GM19397 (cell line): ENCODE results near the gene ADAR.

Source experiments
- ATAC-seq: cut with Tn5 transposase; IDR thresholded peaks from one replicate; pipeline ENCODE4 v1.9.1; 2021; ENCODE audit warnings: mild to moderate bottlenecking, moderate library complexity; ENCODE audit not compliant: unreplicated experiment

Gene ADAR

DNA sequence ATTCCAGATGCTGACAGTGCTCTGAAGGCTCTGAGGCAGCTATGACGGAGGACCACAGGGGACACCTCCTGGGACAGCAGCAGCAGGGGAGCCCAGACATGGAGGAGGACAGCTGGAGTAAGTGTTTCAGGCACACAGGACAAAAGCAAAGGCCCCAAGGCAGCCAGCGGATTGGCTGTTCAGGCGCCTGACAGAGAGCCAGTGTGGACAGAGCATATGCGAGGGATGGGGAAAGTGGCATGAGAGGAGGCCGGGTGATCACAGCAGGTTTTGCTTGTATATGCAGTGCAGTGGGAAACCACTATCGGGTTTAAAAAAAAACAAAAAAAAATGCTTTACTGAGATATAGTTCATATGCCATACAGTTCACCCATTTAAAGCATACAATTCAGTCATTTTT lies 21.3 kb downstream of the ADAR start:
- ATAC-seq = no peak

DNA sequence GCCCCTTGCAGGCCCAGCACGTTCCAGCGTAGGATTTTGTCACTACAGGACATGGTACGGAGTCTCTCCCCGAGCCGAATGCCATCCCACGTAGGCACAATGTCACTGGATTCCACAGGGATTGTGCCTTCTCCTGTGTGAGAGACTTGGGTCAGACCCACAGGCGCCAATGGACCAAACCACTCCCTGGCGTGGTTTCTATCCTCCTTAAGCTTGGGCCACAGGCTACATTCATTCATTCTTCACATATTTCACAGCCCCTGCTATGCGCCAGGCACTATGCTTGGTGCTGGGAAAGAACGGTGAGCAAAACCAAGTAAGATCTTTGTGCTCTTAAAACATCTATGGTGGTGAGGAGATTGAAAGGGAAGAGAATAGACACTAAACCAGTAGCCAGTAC lies 21.8 kb downstream of the ADAR start:
- no peak for ATAC-seq

DNA sequence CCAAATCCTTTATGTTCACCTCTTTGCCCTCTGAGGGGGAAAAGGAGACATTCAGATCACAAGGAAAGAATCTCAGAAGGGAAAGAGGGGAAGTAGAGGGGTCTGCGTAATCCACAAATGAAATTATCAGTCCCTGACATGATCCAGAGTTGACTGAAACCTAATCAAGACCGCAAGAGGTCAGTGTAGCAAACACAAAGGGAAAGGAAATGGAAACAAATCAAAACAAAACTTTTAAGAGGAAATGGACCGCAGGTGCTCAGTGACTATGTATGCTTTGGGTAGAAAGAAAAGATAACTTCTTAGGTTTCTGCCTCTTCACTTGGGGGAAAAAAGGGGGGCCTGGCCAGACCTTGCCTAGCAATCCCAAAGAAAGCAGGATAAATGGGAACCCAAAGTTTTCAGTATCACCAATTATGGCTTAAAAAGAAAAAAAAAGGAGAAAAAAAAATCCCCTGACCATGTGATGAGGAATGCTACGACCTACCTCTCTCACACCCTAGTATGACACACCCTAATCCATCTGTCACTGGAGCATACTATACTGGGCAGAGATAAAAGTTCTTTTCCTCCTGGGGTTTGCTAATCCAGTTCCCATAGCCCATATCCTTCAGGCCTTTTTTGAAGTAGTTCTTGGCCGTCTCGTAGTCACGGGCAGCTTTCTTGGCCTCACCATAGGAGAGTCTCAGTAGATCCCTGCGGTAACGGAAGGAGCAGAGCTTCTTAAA lies 23.6 kb downstream of the ADAR start:
- no peak for ATAC-seq

DNA sequence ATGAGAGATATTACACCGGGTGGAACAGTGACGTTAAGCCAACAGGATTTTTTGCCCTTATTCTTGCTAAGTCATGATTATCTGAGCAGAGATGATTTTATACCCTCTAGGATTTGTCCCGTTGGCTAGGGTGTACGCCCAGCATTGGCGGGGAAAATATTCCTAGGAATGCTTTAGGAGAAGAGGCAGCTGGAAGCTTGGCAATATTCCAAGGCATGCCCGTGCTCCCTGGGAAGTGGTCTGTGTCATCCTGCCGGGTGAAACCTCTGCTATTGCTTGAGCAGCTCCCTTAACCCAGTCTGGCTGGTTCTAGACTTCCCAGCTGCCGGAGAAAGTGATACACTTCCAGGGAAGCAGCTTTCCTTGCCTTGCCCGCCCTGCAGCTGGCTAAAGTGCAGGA lies 24.2 kb downstream of the ADAR start:
- ATAC-seq = no peak

DNA sequence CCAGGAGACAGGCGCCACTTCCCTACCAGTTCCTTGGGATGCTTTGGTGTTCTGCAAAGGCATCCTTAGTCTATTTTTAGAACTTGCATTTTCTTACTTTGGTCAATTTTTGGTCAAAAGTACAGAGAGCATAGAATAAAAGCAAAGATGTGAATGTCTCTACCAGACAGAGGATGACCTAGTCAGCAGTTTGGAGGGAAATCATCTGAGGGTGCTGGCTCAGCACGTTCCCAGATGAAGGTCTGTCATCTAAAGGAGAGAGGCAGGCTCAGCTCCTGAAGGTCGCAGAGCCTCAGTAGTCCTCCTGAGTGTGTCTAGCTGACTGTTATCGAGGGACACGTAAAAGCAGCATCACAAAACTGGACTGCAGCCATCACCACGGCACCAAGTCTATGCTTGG lies 25.1 kb downstream of the ADAR start:
- no peak for ATAC-seq

DNA sequence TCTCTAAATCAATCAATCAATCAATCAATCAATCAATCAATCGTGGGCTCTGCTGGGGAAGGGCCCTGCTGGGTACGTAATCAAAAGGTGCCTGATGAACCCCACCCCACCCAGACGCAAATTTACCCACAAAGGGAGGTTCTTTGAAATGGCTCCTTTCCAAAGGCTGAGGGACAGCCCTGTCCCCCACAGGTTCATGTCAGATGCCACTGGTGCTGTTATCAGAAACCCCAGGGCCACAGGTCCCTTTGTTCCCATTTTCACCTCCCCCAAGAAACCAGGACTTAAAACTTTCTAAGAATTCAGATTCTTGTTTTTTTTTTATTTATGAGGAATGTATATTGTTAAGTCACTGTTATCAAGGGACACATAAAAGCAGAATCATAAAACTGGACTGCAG lies 26.2 kb downstream of the ADAR start:
- ATAC-seq = no peak

DNA sequence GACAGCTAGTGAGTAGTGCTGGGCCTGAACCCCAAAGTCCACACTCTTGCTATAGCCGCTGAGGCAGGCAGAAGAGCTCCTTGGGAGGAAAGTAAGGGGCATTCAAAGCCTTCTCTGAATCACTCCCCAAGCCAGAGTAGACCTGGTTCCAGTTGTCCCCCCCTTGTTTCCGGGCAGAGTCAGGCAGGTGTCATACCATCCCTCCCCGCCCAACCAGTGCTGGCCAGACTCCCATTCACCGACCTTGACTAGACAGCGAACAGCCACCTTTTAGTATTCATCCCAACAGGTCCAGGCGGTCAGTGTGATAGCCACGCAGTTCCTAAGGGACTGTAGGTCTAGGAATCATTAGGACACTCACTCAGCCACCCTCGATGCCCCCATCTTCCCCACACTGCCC lies 28.6 kb downstream of the ADAR start:
- ATAC-seq = no peak

DNA sequence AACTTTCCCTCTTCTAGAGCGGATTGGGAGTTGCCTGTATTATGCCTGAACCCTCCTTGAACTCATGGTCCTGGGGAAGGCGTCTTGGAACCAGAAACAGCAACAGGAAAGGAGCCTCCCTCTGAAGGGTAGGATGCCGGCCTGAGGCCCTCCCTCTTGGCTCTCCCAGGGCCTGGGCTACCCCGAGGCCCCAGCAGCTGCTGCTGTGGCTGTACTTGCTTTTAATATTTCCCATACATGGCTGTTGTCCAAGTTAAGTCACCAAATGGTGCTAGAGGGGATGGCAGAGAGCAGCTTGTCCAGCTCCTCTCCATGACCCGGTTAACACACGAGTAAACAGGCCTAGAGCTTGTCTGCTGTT lies 29.9 kb downstream of the ADAR start:
- no peak for ATAC-seq

DNA sequence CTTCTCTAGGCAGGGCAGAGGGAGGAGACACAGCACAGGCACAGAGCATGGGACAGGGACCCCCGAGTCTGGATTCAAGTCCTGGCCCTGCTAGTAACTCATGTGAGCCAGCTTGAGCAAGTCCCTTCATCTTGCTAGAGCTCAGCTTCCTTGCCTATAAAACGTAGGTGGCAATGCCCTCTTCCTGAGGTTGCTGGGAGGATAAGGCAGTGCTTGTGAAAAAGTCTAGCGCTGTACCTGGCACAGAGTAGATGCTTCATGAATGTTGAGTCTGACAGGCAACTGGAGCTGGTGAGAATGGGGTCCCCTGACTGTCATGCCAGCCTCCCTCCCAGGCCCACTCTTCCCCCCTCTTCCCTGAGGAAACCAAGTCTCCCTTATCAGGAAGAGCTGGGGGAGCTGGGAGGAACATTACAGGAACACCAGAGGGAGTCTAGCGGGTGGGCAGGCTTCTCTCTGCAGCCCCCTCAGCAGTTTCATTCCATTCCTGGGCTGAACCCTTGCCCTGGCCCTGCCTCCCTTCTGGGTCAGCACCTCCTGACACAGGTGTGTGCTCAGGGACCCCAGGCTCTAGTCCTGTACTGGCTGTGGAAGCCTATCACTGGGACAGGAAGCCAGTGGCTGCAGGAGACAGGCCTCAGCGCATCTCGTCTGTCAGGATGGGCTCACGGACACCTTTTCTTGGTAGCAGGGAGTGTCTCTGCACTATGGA lies 30.5 kb downstream of the ADAR start:
- no peak for ATAC-seq

DNA sequence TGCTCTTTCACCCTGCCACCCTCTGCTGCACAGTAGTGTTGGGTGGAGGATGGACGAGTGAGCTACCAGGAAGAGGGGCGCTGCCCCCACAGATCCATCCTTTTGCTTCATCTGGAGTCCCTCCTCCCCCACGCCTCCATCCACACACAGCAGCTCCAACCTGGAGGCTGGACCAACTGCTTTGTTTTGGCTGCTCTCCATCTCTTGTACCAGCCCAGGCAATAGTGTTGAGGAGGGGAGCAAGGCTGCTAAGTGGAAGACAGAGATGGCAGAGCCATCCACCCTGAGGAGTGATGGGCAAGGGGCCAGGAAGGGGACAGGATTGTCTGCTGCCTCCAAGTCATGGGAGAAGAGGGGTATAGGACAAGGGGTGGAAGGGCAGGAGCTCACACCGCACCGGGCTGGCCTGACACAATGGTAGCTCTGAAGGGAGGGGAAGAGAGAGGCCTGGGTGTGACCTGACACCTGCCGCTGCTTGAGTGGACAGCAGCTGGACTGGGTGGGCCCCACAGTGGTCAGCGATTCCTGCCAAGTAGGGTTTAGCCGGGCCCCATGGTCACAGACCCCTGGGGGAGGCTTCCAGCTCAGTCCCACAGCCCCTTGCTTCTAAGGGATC lies 31.9 kb downstream of the ADAR start:
- no peak for ATAC-seq

DNA sequence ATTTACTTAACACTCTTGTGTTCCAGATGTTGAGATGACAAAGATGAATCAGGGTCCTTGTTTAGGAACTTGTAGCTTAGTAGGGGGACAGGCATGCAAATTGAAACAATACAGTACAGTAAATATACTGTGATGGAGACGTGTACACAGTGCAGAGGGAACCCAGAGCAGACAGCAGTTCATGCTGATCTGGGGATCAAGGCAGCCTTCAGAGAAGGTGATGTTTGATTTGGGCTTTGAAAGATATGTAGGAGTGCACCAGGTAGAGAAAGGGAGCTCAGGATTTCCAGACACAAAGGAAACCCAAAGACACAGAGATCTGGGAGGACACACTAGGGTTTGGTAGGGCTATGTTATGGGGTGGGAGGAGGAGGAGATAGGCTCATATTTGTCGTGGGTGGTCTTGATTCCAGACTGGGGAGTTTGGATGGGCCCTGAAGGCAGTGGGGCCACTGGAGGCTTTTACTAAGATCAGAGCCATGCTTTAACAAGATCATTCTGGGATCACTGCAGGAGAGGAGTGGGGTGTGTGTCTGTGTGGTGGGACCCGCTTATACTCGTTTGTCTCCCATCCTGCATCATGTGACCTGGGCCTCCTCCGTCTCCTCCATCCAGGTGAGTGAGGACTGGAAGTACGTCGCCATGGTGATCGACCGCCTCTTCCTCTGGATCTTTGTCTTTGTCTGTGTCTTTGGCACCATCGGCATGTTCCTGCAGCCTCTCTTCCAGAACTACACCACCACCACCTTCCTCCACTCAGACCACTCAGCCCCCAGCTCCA lies 32.6 kb downstream of the ADAR start:
- ATAC-seq = no peak

DNA sequence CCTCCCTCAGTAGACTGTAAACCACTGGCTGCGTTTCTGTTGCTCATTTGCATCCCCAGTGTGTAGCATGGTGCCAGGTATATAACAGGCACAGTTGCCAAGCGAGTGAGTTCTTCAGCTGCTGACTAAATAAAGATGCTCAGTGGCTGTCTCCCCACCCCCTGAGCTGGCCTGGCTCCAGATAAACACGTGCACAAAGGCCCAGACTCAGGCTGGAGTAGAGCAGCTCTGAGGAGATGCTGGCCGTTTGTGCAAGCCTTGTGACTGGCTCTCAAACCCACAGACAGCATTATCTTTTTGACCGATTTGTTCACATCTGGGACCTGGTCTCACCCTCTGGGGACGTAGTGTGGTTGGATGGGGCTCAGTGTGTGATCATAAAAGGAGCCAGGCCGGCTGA lies 33.3 kb downstream of the ADAR start:
- ATAC-seq = no peak

DNA sequence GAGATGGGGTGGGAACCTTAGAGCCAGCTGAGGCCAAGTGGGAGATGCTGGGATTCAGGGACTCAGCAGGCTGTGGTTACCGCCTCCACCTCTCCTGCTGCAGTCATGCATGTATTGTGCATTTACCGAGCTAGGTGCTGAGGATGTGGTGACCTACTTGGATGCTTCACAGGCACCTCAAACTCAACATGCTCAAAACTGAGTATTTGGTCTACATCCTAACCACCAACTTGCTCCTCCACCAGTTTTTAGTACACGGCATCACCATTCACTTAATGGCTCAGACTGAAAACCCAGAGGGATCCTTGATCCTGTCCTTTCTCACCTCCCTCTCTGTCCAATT lies 34.8 kb downstream of the ADAR start:
- no peak for ATAC-seq

DNA sequence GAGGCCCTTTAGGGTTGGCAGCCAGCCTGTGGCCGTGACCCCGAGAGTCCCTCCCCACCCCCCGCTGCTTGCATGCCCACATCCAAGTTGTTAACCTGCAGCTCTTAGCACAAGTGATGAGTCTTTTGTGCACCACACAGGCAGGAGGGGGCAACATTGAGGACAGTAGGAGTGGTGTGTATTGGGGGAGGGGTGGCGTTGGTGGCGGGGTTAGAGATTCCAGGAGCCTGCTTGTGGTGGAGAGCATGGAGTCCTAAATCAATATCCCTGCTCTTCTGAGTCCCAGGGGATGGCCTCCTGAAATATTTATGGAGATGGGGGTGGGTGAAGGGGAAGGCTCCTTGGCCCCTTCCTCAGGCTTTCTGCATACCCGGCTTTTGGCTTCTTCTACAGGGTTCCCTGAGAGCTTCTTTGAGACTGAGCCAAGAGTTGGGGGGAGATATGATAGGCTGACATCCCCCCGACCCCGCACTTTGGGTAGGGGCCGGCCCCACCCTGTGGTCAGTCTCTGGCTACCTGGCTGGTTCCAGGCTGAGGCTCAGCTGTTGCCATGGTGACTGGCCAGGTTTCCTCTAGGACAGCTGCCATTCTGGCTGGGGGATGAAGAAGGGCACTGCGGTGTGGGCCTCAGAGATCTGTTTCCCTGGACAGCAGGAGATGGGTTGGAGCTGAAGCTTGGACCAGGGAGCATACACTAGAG lies 35.4 kb downstream of the ADAR start:
- ATAC-seq = no peak

DNA sequence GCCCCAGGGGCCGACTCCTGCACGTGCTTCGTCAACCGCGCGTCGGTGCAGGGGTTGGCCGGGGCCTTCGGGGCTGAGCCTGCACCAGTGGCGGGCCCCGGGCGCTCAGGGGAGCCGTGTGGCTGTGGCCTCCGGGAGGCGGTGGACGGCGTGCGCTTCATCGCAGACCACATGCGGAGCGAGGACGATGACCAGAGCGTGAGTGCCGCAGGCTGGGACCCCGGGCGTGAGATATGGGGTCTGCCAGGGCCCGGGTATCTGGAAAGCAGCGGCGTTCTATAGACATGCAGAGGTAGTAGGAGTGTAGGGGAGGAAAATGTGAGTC lies 36.1 kb downstream of the ADAR start:
- ATAC-seq = no peak

DNA sequence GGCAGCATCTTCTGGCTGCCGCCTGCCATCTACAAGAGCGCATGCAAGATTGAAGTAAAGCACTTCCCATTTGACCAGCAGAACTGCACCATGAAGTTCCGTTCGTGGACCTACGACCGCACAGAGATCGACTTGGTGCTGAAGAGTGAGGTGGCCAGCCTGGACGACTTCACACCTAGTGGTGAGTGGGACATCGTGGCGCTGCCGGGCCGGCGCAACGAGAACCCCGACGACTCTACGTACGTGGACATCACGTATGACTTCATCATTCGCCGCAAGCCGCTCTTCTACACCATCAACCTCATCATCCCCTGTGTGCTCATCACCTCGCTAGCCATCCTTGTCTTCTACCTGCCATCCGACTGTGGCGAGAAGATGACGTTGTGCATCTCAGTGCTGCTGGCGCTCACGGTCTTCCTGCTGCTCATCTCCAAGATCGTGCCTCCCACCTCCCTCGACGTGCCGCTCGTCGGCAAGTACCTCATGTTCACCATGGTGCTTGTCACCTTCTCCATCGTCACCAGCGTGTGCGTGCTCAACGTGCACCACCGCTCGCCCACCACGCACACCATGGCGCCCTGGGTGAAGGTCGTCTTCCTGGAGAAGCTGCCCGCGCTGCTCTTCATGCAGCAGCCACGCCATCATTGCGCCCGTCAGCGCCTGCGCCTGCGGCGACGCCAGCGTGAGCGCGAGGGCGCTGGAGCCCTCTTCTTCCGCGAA lies 36.6 kb downstream of the ADAR start:
- ATAC-seq = no peak

DNA sequence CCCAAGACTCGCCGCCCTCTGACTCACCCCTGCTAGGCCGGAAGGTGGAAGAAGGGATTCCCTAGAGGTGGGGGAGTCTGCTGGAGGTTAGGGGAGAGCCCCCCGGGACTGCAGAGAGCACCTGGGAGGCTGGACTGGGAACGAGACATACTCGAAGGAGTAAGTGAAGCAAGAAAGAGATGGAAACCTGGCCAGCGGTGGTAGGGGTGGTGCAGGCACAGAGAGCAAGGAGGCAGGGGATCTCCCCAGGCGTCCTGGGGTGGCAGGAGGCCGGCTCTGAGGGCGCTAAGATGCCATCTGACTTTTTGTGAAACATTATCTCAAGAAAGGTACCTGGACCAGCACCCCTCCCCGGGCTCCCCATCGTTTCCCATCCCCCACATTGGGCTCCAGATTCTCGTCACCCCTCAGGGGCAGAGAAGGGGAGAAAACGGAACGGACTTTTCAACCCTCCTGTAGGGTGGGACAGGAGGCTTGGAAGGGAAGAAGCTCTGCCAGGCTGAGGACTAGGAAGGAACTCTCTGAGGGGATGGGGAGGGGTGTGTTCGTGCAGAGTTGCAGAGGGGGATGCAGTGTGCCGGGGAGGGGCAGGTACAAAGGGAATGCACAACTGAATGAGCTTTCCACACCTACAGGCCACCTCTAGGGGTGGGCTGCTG lies 39.7 kb downstream of the ADAR start:
- no peak for ATAC-seq

DNA sequence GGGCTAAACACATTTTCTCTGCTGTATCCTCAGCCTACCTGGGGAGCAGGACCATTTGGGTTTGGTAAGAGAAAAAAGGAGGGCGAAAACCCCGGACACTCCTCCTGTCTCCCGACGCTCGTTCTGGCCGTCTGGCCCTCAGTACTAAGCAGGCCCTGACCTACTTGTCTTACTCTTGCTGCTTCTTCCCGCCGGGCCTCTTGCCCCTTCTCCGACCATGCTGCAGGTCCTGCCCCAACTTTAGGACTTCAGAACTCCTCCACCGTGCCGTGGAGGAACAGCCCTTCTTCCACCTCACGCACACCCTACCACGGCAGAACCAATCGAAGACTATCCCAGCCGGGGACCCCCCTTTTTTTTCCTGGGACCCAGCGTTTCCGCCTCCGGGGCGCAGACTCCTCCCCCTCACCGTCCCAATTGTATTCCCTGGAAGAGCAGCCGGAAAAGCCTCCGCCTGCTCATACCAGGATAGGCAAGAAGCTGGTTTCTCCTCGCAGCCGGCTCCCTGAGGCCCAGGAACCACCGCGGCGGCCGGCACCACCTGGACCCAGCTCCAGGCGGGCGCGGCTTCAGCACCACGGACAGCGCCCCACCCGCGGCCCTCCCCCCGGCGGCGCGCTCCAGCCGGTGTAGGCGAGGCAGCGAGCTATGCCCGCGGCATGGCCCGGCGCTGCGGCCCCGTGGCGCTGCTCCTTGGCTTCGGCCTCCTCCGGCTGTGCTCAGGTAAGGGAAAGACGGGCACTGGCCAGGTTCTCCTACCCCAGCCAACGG lies 40.4 kb downstream of the ADAR start, which contains the start of gene CHRNB2:
CHRNB2 (plus strand) TSS at position 393 of the 771 bp plus-strand sequence; CDS start at position 660, 267 bp downstream.
- ATAC-seq = no peak

DNA sequence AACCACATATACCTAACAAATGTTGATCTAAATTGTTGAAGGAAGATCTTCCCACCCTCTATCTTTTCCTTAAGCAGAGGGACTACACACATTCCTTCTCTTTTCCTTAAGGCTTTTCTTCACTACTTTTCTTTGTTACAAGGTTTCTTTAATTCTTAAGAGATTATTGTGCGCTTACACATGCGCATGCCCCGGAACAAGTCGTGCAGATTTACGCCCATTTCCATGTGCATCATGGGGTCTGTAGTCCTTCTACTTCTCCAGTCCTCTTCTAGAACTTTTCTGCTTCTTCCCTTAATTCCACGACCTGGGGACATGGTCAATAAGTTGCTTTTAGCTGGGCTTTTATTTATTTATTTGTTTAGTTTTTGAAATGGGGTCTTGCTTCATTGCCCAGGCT lies 42.1 kb downstream of the ADAR start:
- no peak for ATAC-seq
